Left lung (tissue), 10 donors: ENCODE measurements around the gene PLPPR5. TPM values are rescaled to one million over a fixed set of nuclear protein-coding genes. Genes with fewer than 3 reads are reported as not detected.

Experiments used
- ATAC-seq: fragments of 200-7000 bp; cut with Tn5 transposase; one replicate; pipeline ENCODE4 v1.9.1; 2020; ENCODE audit warnings: moderate library complexity
- DNase-seq, 4 donors: peaks; one replicate each; pipeline ENCODE4 v3.0.0-alpha.2; 2013 to 2020
- H3K27ac ChIP-seq, 2 donors: fragments of 200-600 bp; sonication (generic) in 1 of 2; one replicate each; pipeline versions ENCODE4 v1.5.0 to v1.8.0; 2020 to 2021
- H3K27me3 ChIP-seq, 2 donors: fragments of 200-600 bp; sonication (generic) in 1 of 2; one replicate each; pipeline versions ENCODE4 v1.5.0 to v1.8.0; 2020 to 2021
- H3K36me3 ChIP-seq, 2 donors: fragments of 200-600 bp; sonication (generic) in 1 of 2; one replicate each; pipeline versions ENCODE4 v1.5.0 to v1.8.0; 2020 to 2021
- H3K4me1 ChIP-seq, 2 donors: fragments of 200-600 bp; one replicate each; pipeline ENCODE4 v1.8.0; 2021
- H3K4me3 ChIP-seq, 2 donors: fragments of 200-600 bp; sonication (generic) in 1 of 2; one replicate each; pipeline versions ENCODE4 v1.5.0 to v1.8.0; 2020 to 2021; ENCODE audit warnings: mild to moderate bottlenecking in 1 of 2
- H3K9me3 ChIP-seq, 2 donors: fragments of 200-600 bp; sonication (generic) in 1 of 2; one replicate each; pipeline versions ENCODE4 v1.5.0 to v1.8.0; 2020 to 2021
- intact Hi-C, 2 donors: fragments of 100-400 bp; cut with DNase I; formaldehyde crosslinking; loops; one replicate each; pipeline versions ENCODE4 v1.11.2 to v1.14.2; 2022
- polyA plus RNA-seq, 6 donors: library from polyadenylated mRNA; unstranded; fragments of 120-200 nt; gene quantifications; one replicate each; pipeline ENCODE4 v1.2.1, GENCODE V29; 2013; ENCODE audit not compliant: insufficient read length in 6 of 6
- total RNA-seq, 2 donors: library from RNA; stranded (reverse); fragmentation: NEBNext Ultra II Directional; extraction: Animal tissue kit (Norgen Biotek cat#: 25700); gene quantifications; one replicate each; pipeline ENCODE4 v1.2.1, GENCODE V29; 2021
- TF ChIP-seq, protein P1 (sequence below), 2 donors: fragments of 200-600 bp; sonication (generic) in 1 of 2; IDR thresholded peaks; one replicate each; pipeline versions ENCODE4 v1.5.0 to v1.8.0; 2021; ENCODE audit warnings: antibody characterized with exemption in 2 of 2
- donor health status: DM: no; HTN: yes; CAD: no.
- donor health status: DM: no; HTN: no; CAD: no.

Gene PLPPR5
- total and polyA plus RNA-seq, 8 donors: 0.06 to 6.3 (median 3.5) TPM; not detected in 1

DNA sequence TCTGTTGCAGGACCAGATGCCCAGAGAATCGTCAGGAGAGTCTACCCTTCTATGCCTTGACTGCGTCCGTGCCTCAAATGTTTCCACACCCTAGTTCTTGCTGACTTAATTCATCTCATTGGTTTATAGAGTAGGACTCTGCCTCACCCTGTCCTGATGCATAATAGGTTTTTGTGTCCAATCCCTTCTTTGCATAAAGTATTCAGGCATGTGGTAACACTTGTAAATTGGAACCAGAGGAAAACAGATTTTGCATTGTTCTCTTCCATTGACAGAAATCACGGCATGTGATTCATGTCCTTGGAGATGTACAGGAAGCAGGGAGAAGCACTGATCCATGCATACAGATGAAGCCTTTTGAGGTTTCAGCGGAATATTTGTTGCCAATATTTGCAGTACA is 29.5 kb downstream of the PLPPR5 start:
- Histone ChIP-seq H3K27ac (no peak overlapping the region), H3K36me3 (no peaks in the 10 kb centered on the region), H3K27me3 (no peaks in the 10 kb centered on the region), H3K9me3 (no peaks in the 10 kb centered on the region), H3K4me1 (no peaks in the 10 kb centered on the region), H3K4me3 (no peak overlapping the region)
- ATAC-seq: no peak
- DNase-seq: no peak
- TF ChIP-seq, protein P1, sequence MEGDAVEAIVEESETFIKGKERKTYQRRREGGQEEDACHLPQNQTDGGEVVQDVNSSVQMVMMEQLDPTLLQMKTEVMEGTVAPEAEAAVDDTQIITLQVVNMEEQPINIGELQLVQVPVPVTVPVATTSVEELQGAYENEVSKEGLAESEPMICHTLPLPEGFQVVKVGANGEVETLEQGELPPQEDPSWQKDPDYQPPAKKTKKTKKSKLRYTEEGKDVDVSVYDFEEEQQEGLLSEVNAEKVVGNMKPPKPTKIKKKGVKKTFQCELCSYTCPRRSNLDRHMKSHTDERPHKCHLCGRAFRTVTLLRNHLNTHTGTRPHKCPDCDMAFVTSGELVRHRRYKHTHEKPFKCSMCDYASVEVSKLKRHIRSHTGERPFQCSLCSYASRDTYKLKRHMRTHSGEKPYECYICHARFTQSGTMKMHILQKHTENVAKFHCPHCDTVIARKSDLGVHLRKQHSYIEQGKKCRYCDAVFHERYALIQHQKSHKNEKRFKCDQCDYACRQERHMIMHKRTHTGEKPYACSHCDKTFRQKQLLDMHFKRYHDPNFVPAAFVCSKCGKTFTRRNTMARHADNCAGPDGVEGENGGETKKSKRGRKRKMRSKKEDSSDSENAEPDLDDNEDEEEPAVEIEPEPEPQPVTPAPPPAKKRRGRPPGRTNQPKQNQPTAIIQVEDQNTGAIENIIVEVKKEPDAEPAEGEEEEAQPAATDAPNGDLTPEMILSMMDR (IDR thresholded peaks at IDR 0.05): no peak
- intact Hi-C loops: no loop called here

DNA sequence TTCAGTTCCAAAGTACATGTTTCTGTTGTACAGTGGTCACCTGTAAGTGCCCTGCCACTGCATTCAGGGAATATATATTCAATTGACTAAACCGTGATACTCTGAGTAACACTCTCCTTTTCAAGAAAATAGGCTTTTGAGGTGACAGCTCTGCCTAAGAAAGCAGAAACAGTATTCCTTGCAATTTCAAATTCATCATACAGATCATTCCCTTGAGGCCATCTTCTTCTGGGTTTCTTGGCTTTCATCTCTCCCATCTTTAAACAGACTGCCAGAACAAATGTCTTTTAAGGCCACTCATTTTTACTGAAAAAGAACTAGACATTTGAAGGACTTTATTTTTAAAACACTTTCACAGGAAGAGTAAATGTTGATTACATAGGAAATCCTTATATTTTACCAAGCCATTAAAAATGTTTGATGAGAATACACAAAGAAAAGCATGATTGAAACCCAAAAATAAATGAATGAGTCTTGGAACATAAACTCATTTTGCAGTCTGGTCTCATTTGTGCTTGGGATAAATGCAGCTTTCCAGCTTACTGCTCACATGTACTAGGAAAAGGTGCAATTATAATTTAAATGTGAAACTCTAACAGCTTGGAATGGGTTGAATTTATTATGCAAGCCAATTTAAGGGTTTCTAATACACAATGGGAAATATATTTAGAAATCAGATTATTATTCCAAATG is 34.7 kb downstream of the PLPPR5 start:
- TF ChIP-seq, protein P1 (IDR thresholded peaks at IDR 0.05): no peak
- ATAC-seq (no peak), DNase-seq (no peak)
- no peak overlapping the region for H3K27ac ChIP-seq
- no peaks in the 10 kb centered on the region for H3K9me3 ChIP-seq
- no peaks in the 10 kb centered on the region for H3K27me3 ChIP-seq
- H3K4me1 ChIP-seq: no peaks in the 10 kb centered on the region
- no peak overlapping the region for H3K4me3 ChIP-seq
- H3K36me3 ChIP-seq: no peaks in the 10 kb centered on the region
- intact Hi-C loops: no loop called here

DNA sequence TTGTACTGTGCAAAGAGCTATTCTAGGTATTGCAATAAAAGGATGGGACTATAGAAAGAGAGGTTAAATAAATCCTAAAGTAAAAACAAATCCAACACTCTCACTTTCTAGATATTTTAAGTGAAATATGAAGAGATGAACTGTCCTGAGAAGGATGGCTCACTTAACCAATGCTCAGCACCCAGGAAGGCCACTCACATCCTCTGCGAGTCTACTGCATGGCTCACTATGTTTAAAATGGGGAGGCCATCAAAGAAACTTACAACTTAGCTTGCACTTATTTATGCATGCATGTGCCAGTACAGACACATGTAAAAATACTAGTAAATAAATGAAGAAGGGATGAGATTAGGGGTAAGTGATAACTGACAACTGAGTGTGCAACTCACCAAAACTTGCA is 37.5 kb downstream of the PLPPR5 start:
- TF ChIP-seq, protein P1 (IDR thresholded peaks at IDR 0.05): no peak
- H3K27ac ChIP-seq: no peak overlapping the region
- DNase-seq (no peak), ATAC-seq (no peak)
- intact Hi-C loops: no loop called here
- H3K36me3 ChIP-seq: no peaks in the 10 kb centered on the region
- no peak overlapping the region for H3K4me3 ChIP-seq
- H3K9me3 ChIP-seq: no peaks in the 10 kb centered on the region
- no peaks in the 10 kb centered on the region for H3K4me1 ChIP-seq
- no peaks in the 10 kb centered on the region for H3K27me3 ChIP-seq

DNA sequence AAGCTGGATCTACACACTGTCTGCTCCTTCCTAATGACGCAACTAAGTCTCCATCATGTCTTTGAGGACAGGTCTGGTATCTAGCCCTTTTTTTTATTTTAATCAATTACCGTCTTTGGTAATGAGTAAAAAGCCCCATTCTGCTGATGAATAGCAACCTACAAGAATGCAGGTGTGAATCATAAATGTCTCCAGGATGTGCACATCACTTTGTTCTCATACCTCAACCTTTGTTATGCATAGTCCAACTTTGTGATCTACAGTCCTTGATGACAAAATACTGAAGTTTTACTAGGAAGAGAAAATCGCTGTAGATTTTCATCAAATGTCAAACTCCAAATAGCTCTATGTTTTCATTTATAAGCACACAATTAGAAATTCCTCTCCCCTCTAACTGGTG is 39.3 kb downstream of the PLPPR5 start:
- H3K4me1 ChIP-seq: no peaks in the 10 kb centered on the region
- intact Hi-C loops: no loop called here
- no peaks in the 10 kb centered on the region for H3K36me3 ChIP-seq
- H3K27ac ChIP-seq: no peak overlapping the region
- TF ChIP-seq, protein P1 (IDR thresholded peaks at IDR 0.05): no peak
- no peak for DNase-seq
- H3K9me3 ChIP-seq: no peaks in the 10 kb centered on the region
- no peak for ATAC-seq
- H3K4me3 ChIP-seq: no peak overlapping the region
- H3K27me3 ChIP-seq: no peaks in the 10 kb centered on the region

DNA sequence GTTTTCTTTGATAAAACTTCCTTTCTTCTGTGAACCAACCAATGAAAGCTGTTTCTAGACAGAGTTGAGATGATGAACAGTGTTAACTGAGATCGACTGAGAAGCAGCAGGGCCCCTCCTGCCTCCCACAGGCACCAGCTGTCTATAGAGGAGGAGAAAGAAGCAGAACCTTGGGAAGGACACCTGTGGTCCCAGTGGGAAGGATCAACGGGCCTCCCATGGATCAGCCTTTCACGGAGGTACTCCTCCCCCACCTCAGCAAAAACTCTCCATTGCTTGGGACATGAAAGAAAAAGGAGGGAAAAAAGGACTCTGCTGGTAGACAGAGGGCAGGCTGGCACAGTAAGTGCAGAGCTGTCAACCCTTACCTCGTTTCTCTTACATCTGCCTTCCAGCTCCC is 40.5 kb downstream of the PLPPR5 start:
- Histone ChIP-seq H3K4me3 (no peak overlapping the region), H3K27me3 (no peaks in the 10 kb centered on the region), H3K4me1 (no peaks in the 10 kb centered on the region), H3K9me3 (no peaks in the 10 kb centered on the region), H3K27ac (no peak overlapping the region), H3K36me3 (no peaks in the 10 kb centered on the region)
- TF ChIP-seq, protein P1 (IDR thresholded peaks at IDR 0.05): no peak
- ATAC-seq: no peak
- DNase-seq: no peak
- intact Hi-C loops: no loop called here
